DOHH2 (cell line): ENCODE measurements around the gene TRPC4AP.

Experiments used
- EZH2phosphoT487 ChIP-seq: fragments of 200-600 bp; sonication (generic); IDR thresholded peaks from 2 replicates; pipeline ENCODE4 v1.6.1; 2017; ENCODE audit warnings: borderline replicate concordance, mild to moderate bottlenecking, antibody characterized with exemption, low read length, moderate library complexity, mixed read lengths
- TF ChIP-seq, protein P1 (sequence below): fragments of 200-600 bp; sonication (generic); IDR thresholded peaks from one replicate; pipeline ENCODE4 v1.5.1; 2014; ENCODE audit warnings: antibody characterized with exemption, mild to moderate bottlenecking, low read depth, low read length; ENCODE audit not compliant: poor library complexity, severe bottlenecking

DNA sequence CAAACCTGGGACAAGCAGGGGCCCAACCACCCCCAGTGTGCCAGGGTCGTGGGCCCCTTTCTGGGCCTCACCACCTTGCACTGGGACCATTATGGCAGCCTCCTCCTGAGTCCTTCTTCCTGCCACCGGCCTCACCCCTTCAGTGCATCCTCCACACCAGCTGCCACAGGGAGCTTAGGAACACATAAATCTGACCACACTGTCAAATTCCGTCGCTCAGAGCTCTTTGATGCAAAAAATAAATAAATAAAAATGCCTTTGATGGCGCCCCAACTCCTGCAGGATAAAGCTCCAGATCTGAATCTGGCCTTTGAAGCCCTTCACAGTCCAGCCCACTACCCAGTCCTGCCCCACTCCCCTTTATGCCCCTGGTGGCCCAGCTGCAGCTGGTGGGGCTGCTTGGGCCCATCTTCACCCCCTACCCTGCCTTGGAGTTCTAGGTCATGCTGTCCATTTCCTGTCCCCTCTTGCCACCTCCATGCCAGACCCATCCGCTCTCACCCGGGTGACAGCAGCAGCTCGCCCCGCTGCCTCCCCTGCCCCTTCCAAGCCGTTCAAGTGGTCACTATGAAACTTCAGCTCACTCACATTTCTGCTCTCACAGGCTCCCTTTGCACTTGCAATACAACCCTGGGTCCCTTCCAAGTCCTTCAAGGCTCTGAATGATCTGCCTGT lies 120.9 kb downstream of the TRPC4AP start:
- no peak for TF ChIP-seq EZH2phosphoT487
- TF ChIP-seq, protein P1, sequence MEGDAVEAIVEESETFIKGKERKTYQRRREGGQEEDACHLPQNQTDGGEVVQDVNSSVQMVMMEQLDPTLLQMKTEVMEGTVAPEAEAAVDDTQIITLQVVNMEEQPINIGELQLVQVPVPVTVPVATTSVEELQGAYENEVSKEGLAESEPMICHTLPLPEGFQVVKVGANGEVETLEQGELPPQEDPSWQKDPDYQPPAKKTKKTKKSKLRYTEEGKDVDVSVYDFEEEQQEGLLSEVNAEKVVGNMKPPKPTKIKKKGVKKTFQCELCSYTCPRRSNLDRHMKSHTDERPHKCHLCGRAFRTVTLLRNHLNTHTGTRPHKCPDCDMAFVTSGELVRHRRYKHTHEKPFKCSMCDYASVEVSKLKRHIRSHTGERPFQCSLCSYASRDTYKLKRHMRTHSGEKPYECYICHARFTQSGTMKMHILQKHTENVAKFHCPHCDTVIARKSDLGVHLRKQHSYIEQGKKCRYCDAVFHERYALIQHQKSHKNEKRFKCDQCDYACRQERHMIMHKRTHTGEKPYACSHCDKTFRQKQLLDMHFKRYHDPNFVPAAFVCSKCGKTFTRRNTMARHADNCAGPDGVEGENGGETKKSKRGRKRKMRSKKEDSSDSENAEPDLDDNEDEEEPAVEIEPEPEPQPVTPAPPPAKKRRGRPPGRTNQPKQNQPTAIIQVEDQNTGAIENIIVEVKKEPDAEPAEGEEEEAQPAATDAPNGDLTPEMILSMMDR, result no peak
